Measurements from ENCODE around the gene DPM2. TPM values are rescaled to one million over a fixed set of nuclear protein-coding genes. Genes with fewer than 3 reads are reported as not detected.

Gene DPM2
- total and polyA plus RNA-seq, 12 donors = 7.2 to 31.1 (median 12.7) TPM

- Histone ChIP-seq H3K4me1 (peaks cover 46 to 90% (median 84%) of the 10 kb centered on the region in 9 donors), H3K36me3 (no peaks in the 10 kb centered on the region), H3K9me3 (no peaks in the 10 kb centered on the region), H3K4me3 (peak overlapping the region in 7 of 10 donors; percentile 71 to 97 (median 81)), H3K27ac (peak overlapping the region in 9 of 10 donors; percentile 35 to 93 (median 81)), H3K27me3 (peaks cover 0 to 7% (median 0%) of the 10 kb centered on the region in 7 donors)
- intact Hi-C loops (cut with DNase I) = no loop called here
- no peak for ATAC-seq
- 74 to 81% methylated on average over 7 of the region's 7 CpGs for WGBS, 2 donors
- DNase-seq = peak in 1 of 2 donors; percentile 4
- no peak for TF ChIP-seq CTCF (IDR thresholded peaks at IDR 0.05)
Observed at GRCh38 chr9:127977009-127977883, 39.6 kb upstream of the DPM2 start.

GRCh38 chr9:127976498-127976897, 38.8 kb upstream of the DPM2 start:
- H3K27ac ChIP-seq = peak overlapping the region in 3 of 10 donors; percentile 75 to 93 (median 80)
- H3K9me3 ChIP-seq = no peaks in the 10 kb centered on the region
- H3K36me3 ChIP-seq = no peaks in the 10 kb centered on the region
- no peak for ATAC-seq
- DNase-seq = no peak
- 70 to 72% methylated on average over 6 of the region's 6 CpGs for WGBS, 2 donors
- H3K4me1 ChIP-seq = peaks cover 52 to 91% (median 87%) of the 10 kb centered on the region in 9 donors
- no peak for TF ChIP-seq CTCF (IDR thresholded peaks at IDR 0.05)
- peak overlapping the region in 2 of 10 donors; percentile 81 to 82 for H3K4me3 ChIP-seq
- peaks cover 0 to 7% (median 0%) of the 10 kb centered on the region in 7 donors for H3K27me3 ChIP-seq
- intact Hi-C loops (cut with DNase I) = no loop called here

GRCh38 chr9:127975376-127976315, 38.0 kb upstream of the DPM2 start:
- whole genome bisulfite sequencing, 2 donors = 71 to 74% methylated on average over 10 of the region's 10 CpGs
- no peaks in the 10 kb centered on the region for H3K36me3 ChIP-seq
- DNase-seq = peak in 1 of 2 donors; percentile 17
- intact Hi-C loops (cut with DNase I) = no loop called here
- peaks cover 0 to 7% (median 0%) of the 10 kb centered on the region in 7 donors for H3K27me3 ChIP-seq
- H3K9me3 ChIP-seq = no peaks in the 10 kb centered on the region
- peak overlapping the region in 1 of 10 donors; percentile 81 for H3K4me3 ChIP-seq
- TF ChIP-seq CTCF (IDR thresholded peaks at IDR 0.05) = no peak
- ATAC-seq = no peak
- H3K27ac ChIP-seq = peak overlapping the region in 8 of 10 donors; percentile 28 to 93 (median 78)
- peaks cover 55 to 96% (median 91%) of the 10 kb centered on the region in 9 donors for H3K4me1 ChIP-seq

- DNase-seq = peak in 1 of 2 donors; percentile 23
- H3K4me1 ChIP-seq = peaks cover 56 to 100% (median 96%) of the 10 kb centered on the region in 9 donors
Observed at GRCh38 chr9:127974769-127975261, 37.2 kb upstream of the DPM2 start.

More at GRCh38 chr9:127974769-127975261, 37.2 kb upstream of the DPM2 start:
- Histone ChIP-seq H3K27ac (peak overlapping the region in 8 of 10 donors; percentile 28 to 93 (median 78)), H3K9me3 (no peaks in the 10 kb centered on the region), H3K36me3 (no peaks in the 10 kb centered on the region), H3K27me3 (peaks cover 0 to 3% (median 0%) of the 10 kb centered on the region in 7 donors), H3K4me3 (no peak overlapping the region)
- TF ChIP-seq CTCF (IDR thresholded peaks at IDR 0.05) = no peak
- WGBS, 2 donors = 44 to 49% methylated on average over 10 of the region's 10 CpGs
- intact Hi-C loops (cut with DNase I) = no loop called here
- peak in 1 of 8 donors; percentile 8 for ATAC-seq

Measured in heart right ventricle (tissue), 16 donors.